ENCODE data around the gene HSPA1L.

DNA sequence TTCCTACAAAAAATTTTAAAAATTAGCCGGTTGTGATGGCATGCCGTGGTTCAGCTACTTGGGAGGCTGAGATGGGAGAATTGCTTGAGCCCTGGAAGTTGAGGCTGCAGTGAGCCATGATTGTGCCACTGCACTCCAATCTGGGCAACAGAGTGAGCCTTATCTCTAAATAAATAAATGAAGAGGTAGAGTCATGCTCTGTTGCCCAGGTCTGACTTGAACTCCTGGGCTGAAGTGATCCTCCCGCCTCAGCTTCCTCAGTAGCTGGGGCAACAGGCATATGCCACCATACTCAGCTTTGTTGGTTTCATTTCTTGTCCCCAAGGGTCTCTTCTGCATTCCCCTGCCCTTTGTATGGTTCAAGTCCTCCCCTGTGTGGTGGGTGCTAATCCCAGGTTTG lies 29.4 kb upstream of the HSPA1L start:
- TF ChIP-seq EZH2phosphoT487 (IDR thresholded peaks at IDR 0.05) (no peak), EZH2 (IDR thresholded peaks at IDR 0.05) (no peak)
- TF ChIP-seq, protein P1, sequence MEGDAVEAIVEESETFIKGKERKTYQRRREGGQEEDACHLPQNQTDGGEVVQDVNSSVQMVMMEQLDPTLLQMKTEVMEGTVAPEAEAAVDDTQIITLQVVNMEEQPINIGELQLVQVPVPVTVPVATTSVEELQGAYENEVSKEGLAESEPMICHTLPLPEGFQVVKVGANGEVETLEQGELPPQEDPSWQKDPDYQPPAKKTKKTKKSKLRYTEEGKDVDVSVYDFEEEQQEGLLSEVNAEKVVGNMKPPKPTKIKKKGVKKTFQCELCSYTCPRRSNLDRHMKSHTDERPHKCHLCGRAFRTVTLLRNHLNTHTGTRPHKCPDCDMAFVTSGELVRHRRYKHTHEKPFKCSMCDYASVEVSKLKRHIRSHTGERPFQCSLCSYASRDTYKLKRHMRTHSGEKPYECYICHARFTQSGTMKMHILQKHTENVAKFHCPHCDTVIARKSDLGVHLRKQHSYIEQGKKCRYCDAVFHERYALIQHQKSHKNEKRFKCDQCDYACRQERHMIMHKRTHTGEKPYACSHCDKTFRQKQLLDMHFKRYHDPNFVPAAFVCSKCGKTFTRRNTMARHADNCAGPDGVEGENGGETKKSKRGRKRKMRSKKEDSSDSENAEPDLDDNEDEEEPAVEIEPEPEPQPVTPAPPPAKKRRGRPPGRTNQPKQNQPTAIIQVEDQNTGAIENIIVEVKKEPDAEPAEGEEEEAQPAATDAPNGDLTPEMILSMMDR (IDR thresholded peaks at IDR 0.05): no peak
